ENCODE results near the gene PTK7. TPM values are rescaled to one million over a fixed set of nuclear protein-coding genes. Genes with fewer than 3 reads are reported as not detected.

The PTK7 gene
- total RNA-seq, 1 donor = 190 TPM

DNA sequence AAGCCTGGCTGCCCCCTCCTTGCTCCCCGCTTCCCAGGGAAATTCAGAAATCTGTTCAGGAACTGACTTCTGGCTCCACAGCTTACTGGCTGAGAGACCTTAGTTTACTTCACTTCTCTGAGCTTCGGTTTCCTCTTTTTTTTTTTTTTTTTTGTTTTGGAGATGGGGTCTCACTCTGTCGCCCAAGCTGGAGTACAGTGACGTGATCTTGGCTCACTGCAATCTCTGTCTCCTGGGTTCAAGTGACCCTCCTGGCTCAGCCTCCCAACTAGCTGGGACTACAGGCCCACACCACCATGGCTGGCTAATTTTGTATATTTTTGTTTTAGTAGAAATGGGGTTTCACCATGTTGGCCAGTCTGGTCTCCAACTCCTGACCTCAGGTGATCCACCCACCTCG lies 14.9 kb downstream of the PTK7 start:
- Histone ChIP-seq H2AFZ (ENCODE audit: low read length) (no peak overlapping the region), H3K4me3 (ENCODE audit: insufficient read depth, low read length) (no peak overlapping the region), H3K4me1 (ENCODE audit: insufficient read depth, low read length) (peaks cover 41% of the 10 kb centered on the region), H3K79me2 (ENCODE audit: insufficient read depth, low read length) (peaks cover 82% of the 10 kb centered on the region), H3K36me3 (ENCODE audit: insufficient read depth, low read length) (no peaks in the 10 kb centered on the region), H4K20me1 (ENCODE audit: insufficient read depth, low read length) (peaks cover 42% of the 10 kb centered on the region), H3K9me3 (ENCODE audit: low read depth, low read length) (no peaks in the 10 kb centered on the region), H3K4me2 (ENCODE audit: insufficient read depth, low read length) (no peak overlapping the region), H3K27ac (ENCODE audit: low read depth, low read length) (peak overlapping the region; percentile 35), H3K27me3 (ENCODE audit: insufficient read depth, low read length) (no peaks in the 10 kb centered on the region)
- DNase-seq (ENCODE audit: insufficient read length, low spot score, missing footprints) = no peak
- TF ChIP-seq, protein P1, sequence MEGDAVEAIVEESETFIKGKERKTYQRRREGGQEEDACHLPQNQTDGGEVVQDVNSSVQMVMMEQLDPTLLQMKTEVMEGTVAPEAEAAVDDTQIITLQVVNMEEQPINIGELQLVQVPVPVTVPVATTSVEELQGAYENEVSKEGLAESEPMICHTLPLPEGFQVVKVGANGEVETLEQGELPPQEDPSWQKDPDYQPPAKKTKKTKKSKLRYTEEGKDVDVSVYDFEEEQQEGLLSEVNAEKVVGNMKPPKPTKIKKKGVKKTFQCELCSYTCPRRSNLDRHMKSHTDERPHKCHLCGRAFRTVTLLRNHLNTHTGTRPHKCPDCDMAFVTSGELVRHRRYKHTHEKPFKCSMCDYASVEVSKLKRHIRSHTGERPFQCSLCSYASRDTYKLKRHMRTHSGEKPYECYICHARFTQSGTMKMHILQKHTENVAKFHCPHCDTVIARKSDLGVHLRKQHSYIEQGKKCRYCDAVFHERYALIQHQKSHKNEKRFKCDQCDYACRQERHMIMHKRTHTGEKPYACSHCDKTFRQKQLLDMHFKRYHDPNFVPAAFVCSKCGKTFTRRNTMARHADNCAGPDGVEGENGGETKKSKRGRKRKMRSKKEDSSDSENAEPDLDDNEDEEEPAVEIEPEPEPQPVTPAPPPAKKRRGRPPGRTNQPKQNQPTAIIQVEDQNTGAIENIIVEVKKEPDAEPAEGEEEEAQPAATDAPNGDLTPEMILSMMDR (IDR thresholded peaks at IDR 0.05; ENCODE audit: extremely low read depth, low read depth, low read length) = no peak

DNA sequence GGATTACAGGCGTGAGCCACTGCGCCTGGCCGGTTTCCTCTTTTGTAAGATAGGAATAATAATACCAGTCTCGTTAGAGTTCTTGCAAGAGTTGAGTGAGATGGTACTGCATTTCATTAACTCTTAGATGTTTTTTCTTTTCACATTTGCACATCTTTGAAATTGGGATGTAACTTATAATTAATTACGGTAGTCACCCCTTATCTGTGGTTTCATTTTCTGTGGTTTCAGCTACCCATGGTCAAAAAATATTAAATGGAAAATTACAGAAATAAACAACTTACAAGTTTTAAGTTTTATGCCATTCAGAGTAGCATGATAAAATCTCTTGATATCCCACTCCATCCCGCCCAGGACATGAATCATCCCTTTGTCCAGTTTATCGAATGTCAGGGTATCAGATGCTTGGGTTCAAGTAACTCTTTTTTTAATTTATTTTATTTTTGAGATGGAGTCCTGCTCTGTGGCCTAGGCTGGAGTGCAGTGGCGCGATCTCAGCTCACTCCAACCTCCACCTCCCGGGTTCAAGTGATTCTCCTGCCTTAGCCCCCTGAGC lies 15.4 kb downstream of the PTK7 start:
- H3K27ac ChIP-seq (ENCODE audit: low read depth, low read length) = no peak overlapping the region
- no peaks in the 10 kb centered on the region for H3K27me3 ChIP-seq (ENCODE audit: insufficient read depth, low read length)
- no peaks in the 10 kb centered on the region for H3K9me3 ChIP-seq (ENCODE audit: low read depth, low read length)
- H4K20me1 ChIP-seq (ENCODE audit: insufficient read depth, low read length) = peaks cover 41% of the 10 kb centered on the region
- no peak overlapping the region for H2AFZ ChIP-seq (ENCODE audit: low read length)
- no peak overlapping the region for H3K4me2 ChIP-seq (ENCODE audit: insufficient read depth, low read length)
- peaks cover 83% of the 10 kb centered on the region for H3K79me2 ChIP-seq (ENCODE audit: insufficient read depth, low read length)
- H3K36me3 ChIP-seq (ENCODE audit: insufficient read depth, low read length) = no peaks in the 10 kb centered on the region
- H3K4me3 ChIP-seq (ENCODE audit: insufficient read depth, low read length) = no peak overlapping the region
- peaks cover 41% of the 10 kb centered on the region for H3K4me1 ChIP-seq (ENCODE audit: insufficient read depth, low read length)
- TF ChIP-seq, protein P1 (IDR thresholded peaks at IDR 0.05; ENCODE audit: extremely low read depth, low read depth, low read length) = no peak
- peak; percentile 57 for DNase-seq (ENCODE audit: insufficient read length, low spot score, missing footprints)

DNA sequence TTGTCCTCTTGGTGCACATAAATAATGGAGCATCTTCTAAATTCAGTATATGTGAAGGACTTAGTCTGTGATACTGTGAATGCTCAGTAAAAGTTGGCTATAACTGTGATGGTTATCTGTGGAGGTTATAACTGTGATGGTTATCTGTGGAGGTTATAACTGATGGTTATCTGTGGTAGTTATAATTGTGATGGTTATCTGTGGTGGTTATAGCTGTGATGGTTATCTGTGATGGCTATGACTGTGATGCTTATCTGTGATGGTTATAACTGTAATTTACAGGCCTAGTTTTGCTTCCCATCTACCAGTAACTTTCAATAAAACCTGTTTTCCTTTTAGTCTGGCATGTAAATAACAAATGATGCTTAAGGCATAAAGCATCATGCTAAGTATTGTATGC lies 16.5 kb downstream of the PTK7 start:
- Histone ChIP-seq H2AFZ (ENCODE audit: low read length) (no peak overlapping the region), H3K4me1 (ENCODE audit: insufficient read depth, low read length) (peaks cover 53% of the 10 kb centered on the region), H3K27ac (ENCODE audit: low read depth, low read length) (no peak overlapping the region), H3K79me2 (ENCODE audit: insufficient read depth, low read length) (peaks cover 73% of the 10 kb centered on the region), H3K36me3 (ENCODE audit: insufficient read depth, low read length) (no peaks in the 10 kb centered on the region), H3K4me3 (ENCODE audit: insufficient read depth, low read length) (no peak overlapping the region), H3K4me2 (ENCODE audit: insufficient read depth, low read length) (no peak overlapping the region), H3K27me3 (ENCODE audit: insufficient read depth, low read length) (no peaks in the 10 kb centered on the region), H3K9me3 (ENCODE audit: low read depth, low read length) (no peaks in the 10 kb centered on the region), H4K20me1 (ENCODE audit: insufficient read depth, low read length) (peaks cover 35% of the 10 kb centered on the region)
- TF ChIP-seq, protein P1 (IDR thresholded peaks at IDR 0.05; ENCODE audit: extremely low read depth, low read depth, low read length) = no peak
- DNase-seq (ENCODE audit: insufficient read length, low spot score, missing footprints) = no peak

DNA sequence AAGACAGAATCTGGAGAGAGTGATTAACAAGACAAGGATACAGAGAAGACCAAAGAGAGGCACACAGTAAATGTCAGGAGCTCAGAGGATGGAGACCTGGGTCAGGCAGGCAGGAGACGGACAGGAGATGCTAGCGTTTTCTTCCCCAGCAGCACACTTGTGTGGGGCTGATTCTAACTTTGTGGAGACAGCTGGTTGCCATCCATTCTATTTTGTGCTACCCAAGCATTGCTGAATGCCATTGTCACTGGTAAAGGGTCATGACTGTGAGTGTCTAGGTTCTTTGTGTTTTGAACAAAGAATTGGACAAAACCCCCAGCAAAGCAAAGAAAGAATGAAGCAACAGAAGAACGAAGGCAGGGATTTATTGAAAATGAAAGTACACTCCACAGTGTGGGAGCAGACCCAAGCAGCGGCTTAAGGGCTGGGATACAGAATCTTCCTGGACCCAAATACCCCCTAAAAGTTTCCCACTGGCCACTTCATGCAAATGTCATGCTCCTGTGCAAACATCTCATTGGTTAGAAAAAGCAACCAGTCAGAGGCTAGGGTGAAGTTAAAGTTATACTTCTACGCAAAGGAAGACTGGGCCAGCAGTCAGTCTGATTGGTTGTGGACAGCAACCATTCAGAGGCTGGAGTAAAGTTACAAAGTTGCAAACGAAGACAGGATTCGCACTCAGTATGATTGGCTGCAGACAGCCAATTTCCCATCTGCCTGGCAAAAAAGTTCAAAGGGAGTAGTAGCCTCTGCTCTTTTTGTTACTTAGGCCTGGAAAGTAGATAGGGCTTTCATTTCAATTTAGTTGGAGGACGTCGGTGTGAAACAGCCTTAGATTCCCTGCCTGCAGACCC lies 17.5 kb downstream of the PTK7 start:
- Histone ChIP-seq H3K4me1 (ENCODE audit: insufficient read depth, low read length) (peaks cover 57% of the 10 kb centered on the region), H3K27ac (ENCODE audit: low read depth, low read length) (peak overlapping the region; percentile 31), H3K9me3 (ENCODE audit: low read depth, low read length) (no peaks in the 10 kb centered on the region), H2AFZ (ENCODE audit: low read length) (peak overlapping the region; percentile 5), H3K4me3 (ENCODE audit: insufficient read depth, low read length) (peak overlapping the region; percentile 38), H3K27me3 (ENCODE audit: insufficient read depth, low read length) (no peaks in the 10 kb centered on the region), H3K36me3 (ENCODE audit: insufficient read depth, low read length) (no peaks in the 10 kb centered on the region), H3K4me2 (ENCODE audit: insufficient read depth, low read length) (peak overlapping the region; percentile 66), H4K20me1 (ENCODE audit: insufficient read depth, low read length) (peaks cover 27% of the 10 kb centered on the region), H3K79me2 (ENCODE audit: insufficient read depth, low read length) (peaks cover 69% of the 10 kb centered on the region)
- TF ChIP-seq, protein P1 (IDR thresholded peaks at IDR 0.05; ENCODE audit: extremely low read depth, low read depth, low read length) = no peak
- peak; percentile 30 for DNase-seq (ENCODE audit: insufficient read length, low spot score, missing footprints)

All from osteoblast (primary cell).